Duodenal mucosa (tissue), 2 donors: ENCODE data around the gene KIF26B.

ENCODE experiments used
- H3K27ac ChIP-seq: one replicate; pipeline ENCODE4 v1.7.0; 2013; ENCODE audit warnings: low read depth, low read length
- H3K27me3 ChIP-seq, 2 donors: one replicate each; pipeline ENCODE4 v1.7.0; 2013; ENCODE audit warnings: low read length in 2 of 2, control low read depth in 1 of 2; ENCODE audit not compliant: insufficient read depth in 2 of 2, control insufficient read depth in 1 of 2
- H3K36me3 ChIP-seq, 2 donors: one replicate each; pipeline ENCODE4 v1.7.0; 2013; ENCODE audit warnings: low read length in 2 of 2, control low read depth in 1 of 2; ENCODE audit not compliant: insufficient read depth in 2 of 2, control insufficient read depth in 1 of 2
- H3K4me1 ChIP-seq, 2 donors: one replicate each; pipeline ENCODE4 v1.7.0; 2013; ENCODE audit warnings: low read length in 2 of 2, control low read depth in 1 of 2; ENCODE audit not compliant: insufficient read depth in 2 of 2, control insufficient read depth in 1 of 2
- H3K4me3 ChIP-seq, 2 donors: one replicate each; pipeline ENCODE4 v1.7.0; 2013; ENCODE audit warnings: low read length in 2 of 2, low read depth in 1 of 2
- H3K9ac ChIP-seq, 2 donors: one replicate each; pipeline ENCODE4 v1.7.0; 2013; ENCODE audit warnings: low read length in 2 of 2, low read depth in 1 of 2
- H3K9me3 ChIP-seq, 2 donors: one replicate each; pipeline ENCODE4 v1.7.0; 2013; ENCODE audit warnings: low read length in 2 of 2, control low read depth in 1 of 2; ENCODE audit not compliant: control insufficient read depth in 1 of 2

KIF26B gene

GRCh38 chr1:245480393-245481120 lies 325.8 kb downstream of the KIF26B start:
- no peak overlapping the region for H3K9ac ChIP-seq
- H3K36me3 ChIP-seq: no peaks in the 10 kb centered on the region
- no peaks in the 10 kb centered on the region for H3K9me3 ChIP-seq
- H3K4me3 ChIP-seq: no peak overlapping the region
- no peaks in the 10 kb centered on the region for H3K4me1 ChIP-seq
- no peaks in the 10 kb centered on the region for H3K27me3 ChIP-seq
- H3K27ac ChIP-seq: no peak overlapping the region

GRCh38 chr1:245481261-245481660 lies 326.5 kb downstream of the KIF26B start:
- Histone ChIP-seq H3K36me3 (no peaks in the 10 kb centered on the region), H3K4me1 (no peaks in the 10 kb centered on the region), H3K4me3 (no peak overlapping the region), H3K27ac (no peak overlapping the region), H3K27me3 (no peaks in the 10 kb centered on the region), H3K9me3 (no peaks in the 10 kb centered on the region), H3K9ac (no peak overlapping the region)

- Histone ChIP-seq H3K4me1 (no peaks in the 10 kb centered on the region), H3K4me3 (no peak overlapping the region), H3K9ac (no peak overlapping the region), H3K27ac (no peak overlapping the region), H3K9me3 (no peaks in the 10 kb centered on the region), H3K36me3 (no peaks in the 10 kb centered on the region), H3K27me3 (no peaks in the 10 kb centered on the region)
Measured at GRCh38 chr1:245483247-245483646, 328.5 kb downstream of the KIF26B start.

GRCh38 chr1:245484176-245484575 lies 329.4 kb downstream of the KIF26B start:
- H3K36me3 ChIP-seq: no peaks in the 10 kb centered on the region
- H3K27ac ChIP-seq: no peak overlapping the region
- no peaks in the 10 kb centered on the region for H3K9me3 ChIP-seq
- no peak overlapping the region for H3K9ac ChIP-seq
- no peak overlapping the region for H3K4me3 ChIP-seq
- H3K27me3 ChIP-seq: no peaks in the 10 kb centered on the region
- H3K4me1 ChIP-seq: no peaks in the 10 kb centered on the region

GRCh38 chr1:245485996-245486395 lies 331.2 kb downstream of the KIF26B start:
- Histone ChIP-seq H3K27ac (no peak overlapping the region), H3K4me1 (no peaks in the 10 kb centered on the region), H3K4me3 (no peak overlapping the region), H3K27me3 (no peaks in the 10 kb centered on the region), H3K9me3 (no peaks in the 10 kb centered on the region), H3K36me3 (no peaks in the 10 kb centered on the region), H3K9ac (no peak overlapping the region)

GRCh38 chr1:245486775-245487470 lies 332.1 kb downstream of the KIF26B start:
- H3K9ac ChIP-seq: no peak overlapping the region
- H3K4me1 ChIP-seq: no peaks in the 10 kb centered on the region
- H3K9me3 ChIP-seq: no peaks in the 10 kb centered on the region
- no peak overlapping the region for H3K27ac ChIP-seq
- H3K4me3 ChIP-seq: no peak overlapping the region
- H3K36me3 ChIP-seq: no peaks in the 10 kb centered on the region
- no peaks in the 10 kb centered on the region for H3K27me3 ChIP-seq

- no peak overlapping the region for H3K27ac ChIP-seq
- no peaks in the 10 kb centered on the region for H3K9me3 ChIP-seq
- no peaks in the 10 kb centered on the region for H3K36me3 ChIP-seq
- no peak overlapping the region for H3K4me3 ChIP-seq
- no peaks in the 10 kb centered on the region for H3K27me3 ChIP-seq
- no peaks in the 10 kb centered on the region for H3K4me1 ChIP-seq
- no peak overlapping the region for H3K9ac ChIP-seq
Measured at GRCh38 chr1:245488346-245489129, 333.8 kb downstream of the KIF26B start.

GRCh38 chr1:245489838-245490237 lies 335.1 kb downstream of the KIF26B start:
- no peaks in the 10 kb centered on the region for H3K4me1 ChIP-seq
- no peaks in the 10 kb centered on the region for H3K27me3 ChIP-seq
- no peaks in the 10 kb centered on the region for H3K9me3 ChIP-seq
- no peak overlapping the region for H3K4me3 ChIP-seq
- no peaks in the 10 kb centered on the region for H3K36me3 ChIP-seq
- no peak overlapping the region for H3K9ac ChIP-seq
- no peak overlapping the region for H3K27ac ChIP-seq

- Histone ChIP-seq H3K4me3 (no peak overlapping the region), H3K36me3 (no peaks in the 10 kb centered on the region), H3K9me3 (no peaks in the 10 kb centered on the region), H3K4me1 (no peaks in the 10 kb centered on the region), H3K27me3 (no peaks in the 10 kb centered on the region), H3K9ac (no peak overlapping the region), H3K27ac (no peak overlapping the region)
Measured at GRCh38 chr1:245493029-245493428, 338.2 kb downstream of the KIF26B start.

- Histone ChIP-seq H3K4me1 (no peaks in the 10 kb centered on the region), H3K9ac (no peak overlapping the region), H3K4me3 (no peak overlapping the region)
Measured at GRCh38 chr1:245495681-245496080, 340.9 kb downstream of the KIF26B start.

More at GRCh38 chr1:245495681-245496080, 340.9 kb downstream of the KIF26B start:
- Histone ChIP-seq H3K36me3 (no peaks in the 10 kb centered on the region), H3K27ac (no peak overlapping the region), H3K9me3 (no peaks in the 10 kb centered on the region), H3K27me3 (no peaks in the 10 kb centered on the region)
